ENCODE measurements around the gene USP46. TPM values are rescaled to one million over a fixed set of nuclear protein-coding genes. Genes with fewer than 3 reads are reported as not detected.

USP46 gene
- total and polyA plus RNA-seq, 2 of the 8 experiments (the other 6 are each of a cell fraction or from before 2014, with no cell fraction given), result 10.6 to 62.4 TPM

- Histone ChIP-seq H3K4me2 (ENCODE audit: insufficient read depth in 1 of 2, low read depth in 2 of 2, low read length in 2 of 2) (no peak overlapping the region), H3K23ac (ENCODE audit: insufficient read length) (no peak overlapping the region), H3K9me3 (ENCODE audit: insufficient read depth in 2 of 2, low read depth in 1 of 2, low read length in 1 of 2) (no peaks in the 10 kb centered on the region), H2AFZ (ENCODE audit: low read length) (no peak overlapping the region), H2AK5ac (ENCODE audit: low read depth, low read length) (no peak overlapping the region), H3K4ac (replicated peaks; ENCODE audit: insufficient read length, low read depth, low read length) (no peak overlapping the region), H3K27me3 (replicated peaks in 1 of 4; ENCODE audit: control insufficient read depth in 3 of 4, extremely low read depth in 1 of 4, insufficient read depth in 3 of 4, low read length in 3 of 4) (no peaks in the 10 kb centered on the region), H3K18ac (ENCODE audit: extremely low read depth, low read length) (no peak overlapping the region), H4K91ac (replicated peaks; ENCODE audit: insufficient read length, low read length) (no peak overlapping the region), H2BK15ac (ENCODE audit: low read length) (no peak overlapping the region), H2BK5ac (ENCODE audit: low read depth, low read length) (no peak overlapping the region), H4K20me1 (replicated peaks in 1 of 2; ENCODE audit: control insufficient read depth in 1 of 2, insufficient read depth in 2 of 2, low read length in 2 of 2) (peaks cover 0 to 5% of the 10 kb centered on the region in 2 experiments), H4K5ac (ENCODE audit: insufficient read length, low read depth, low read length) (no peak overlapping the region), H4K8ac (ENCODE audit: extremely low read depth, insufficient read depth, low read length) (no peak overlapping the region), H3K23me2 (ENCODE audit: low read depth, low read length) (no peaks in the 10 kb centered on the region), H2BK20ac (ENCODE audit: low read length) (no peak overlapping the region), H3K4me3 (ENCODE audit: extremely low read depth in 1 of 4, insufficient read depth in 2 of 4, low read depth in 3 of 4, low read length in 4 of 4) (no peak overlapping the region), H3K27ac (ENCODE audit: low read depth, low read length) (no peak overlapping the region), H2BK12ac (ENCODE audit: low read depth, low read length) (no peak overlapping the region), H2BK120ac (replicated peaks; ENCODE audit: low read depth, low read length) (no peak overlapping the region), H3K79me1 (ENCODE audit: low read depth, low read length) (no peaks in the 10 kb centered on the region), H3K9ac (replicated peaks in 1 of 4; ENCODE audit: extremely low read depth in 1 of 4, low read depth in 3 of 4, low read length in 3 of 4) (no peak overlapping the region), H3K14ac (ENCODE audit: insufficient read length) (no peak overlapping the region), H3K79me2 (ENCODE audit: control insufficient read depth in 1 of 2, insufficient read depth in 2 of 2, low read length in 2 of 2) (no peaks in the 10 kb centered on the region), H3K4me1 (replicated peaks in 1 of 4; ENCODE audit: control insufficient read depth in 3 of 4, insufficient read depth in 4 of 4, low read length in 3 of 4) (no peaks in the 10 kb centered on the region), H3K56ac (replicated peaks; ENCODE audit: insufficient read length, low read depth, low read length) (no peak overlapping the region), H3K36me3 (ENCODE audit: control insufficient read depth in 2 of 4, insufficient read depth in 4 of 4, low read length in 3 of 4) (peaks cover 6 to 73% (median 44%) of the 10 kb centered on the region in 4 experiments)
- DNase-seq (ENCODE audit: low read depth in 1 of 2, low spot score in 2 of 2), result no peak
- POLR2A ChIA-PET (ENCODE audit: partially characterized antibody), result interaction anchor here (0.8 to 1.3 kb wide), 4 partner anchors 10 to 265 kb away, joined by 3 read pairs; no protein-coding TSS in a partner anchor
- no peak for FAIRE-seq
- CTCF ChIA-PET (ENCODE audit: partially characterized antibody), result interaction anchor here (1.3 kb wide), 1 partner anchor 12 kb away, joined by 5 read pairs; no protein-coding TSS in a partner anchor
- WGBS, 2 experiments (ENCODE audit: extremely low coverage in 1 of 2, insufficient coverage in 1 of 2, insufficient read length in 1 of 2, insufficient replicate concordance in 2 of 2, low coverage in 1 of 2, low lambda C conversion rate in 2 of 2, missing lambda C conversion rate in 1 of 2), result 77% methylated on average over 3 of the region's 3 CpGs; no CpG with 5 or more reads in 1 of the 2 experiments
- TF ChIP-seq GABPA (IDR thresholded peaks at IDR 0.05; ENCODE audit: borderline replicate concordance, insufficient read depth, low read length) (no peak), SP4 (IDR thresholded peaks at IDR 0.05; ENCODE audit: low read length) (no peak), BCL11A (IDR thresholded peaks at IDR 0.05; ENCODE audit: low read depth in 2 of 2, low read length in 2 of 2) (no peak), KDM1A (IDR thresholded peaks at IDR 0.05; ENCODE audit: borderline replicate concordance, low read length) (no peak), BACH1 (IDR thresholded peaks at IDR 0.05; ENCODE audit: low read length) (no peak), RXRA (IDR thresholded peaks at IDR 0.05; ENCODE audit: insufficient read depth, low read depth, low read length) (no peak), ASH2L (IDR thresholded peaks at IDR 0.05; ENCODE audit: low read length) (no peak), HDAC2 (IDR thresholded peaks at IDR 0.05; ENCODE audit: borderline replicate concordance in 1 of 2, low read depth in 2 of 2, low read length in 2 of 2) (no peak), EZH2 (IDR thresholded peaks at IDR 0.05; ENCODE audit: low read depth, low read length, severe bottlenecking) (no peak)
These were observed 58.8 kb downstream of the USP46 start for GRCh38 chr4:52600275-52600674.
